GM12878 (cell line): ENCODE results near the gene HORMAD2.

Experiments
- EGR1 ChIP-seq, 2 experiments: IDR thresholded peaks; 1 replicate in 1 of 2; 2 replicates in 1 of 2; pipeline ENCODE4 v1.6.1; 2011 to 2012; ENCODE audit warnings: low read depth in 2 of 2, low read length in 2 of 2, borderline replicate concordance in 1 of 2, mild to moderate bottlenecking in 1 of 2, moderate library complexity in 1 of 2
- ZBTB11 ChIP-seq: fragments of 450-650 bp; formaldehyde crosslinking; IDR thresholded peaks from 2 replicates; pipeline ENCODE4 v1.5.0; 2022; ENCODE audit warnings: mild to moderate bottlenecking, missing genetic modification characterization

- TF ChIP-seq ZBTB11 (no peak), EGR1 (IDR thresholded peaks at IDR 0.05; ENCODE audit: borderline replicate concordance in 1 of 2, low read depth in 2 of 2, low read length in 2 of 2) (no peak)
These were observed 116.0 kb downstream of the HORMAD2 start for GRCh38 chr22:30196141-30196879.
